ENCODE data around the gene GRK6. TPM values are rescaled to one million over a fixed set of nuclear protein-coding genes. Genes with fewer than 3 reads are reported as not detected.

GRK6 gene
- total RNA-seq, 1 donor from 2014 or later: 149 TPM

GRCh38 chr5:177433658-177434217 lies 7.3 kb downstream of the GRK6 start:
- Mint-ChIP-seq H3K27me3 (no peaks in the 10 kb centered on the region), H3K9me3 (no peaks in the 10 kb centered on the region), H3K27ac (peak overlapping the region; percentile 81), H3K4me1 (peaks cover 55% of the 10 kb centered on the region), H3K4me3 (no peak overlapping the region), H3K36me3 (ENCODE audit: low read depth) (peaks cover 77% of the 10 kb centered on the region)
- intact Hi-C loops (cut with micrococcal nuclease): no loop called here
- no peak for DNase-seq

GRCh38 chr5:177434437-177434836 lies 8.0 kb downstream of the GRK6 start:
- Mint-ChIP-seq H3K36me3 (ENCODE audit: low read depth) (peaks cover 75% of the 10 kb centered on the region), H3K4me1 (peaks cover 50% of the 10 kb centered on the region), H3K27ac (peak overlapping the region; percentile 81), H3K9me3 (no peaks in the 10 kb centered on the region), H3K27me3 (no peaks in the 10 kb centered on the region), H3K4me3 (peak overlapping the region; percentile 59)
- peak; percentile 77 for DNase-seq
- intact Hi-C loops (cut with micrococcal nuclease): no loop called here

GRCh38 chr5:177434942-177435738 lies 8.7 kb downstream of the GRK6 start:
- intact Hi-C loops (cut with micrococcal nuclease): no loop called here
- no peak for DNase-seq
- no peak overlapping the region for H3K4me3 Mint-ChIP-seq

GRCh38 chr5:177435847-177436536 lies 9.5 kb downstream of the GRK6 start:
- Mint-ChIP-seq H3K9me3 (no peaks in the 10 kb centered on the region), H3K27me3 (no peaks in the 10 kb centered on the region), H3K4me1 (peaks cover 43% of the 10 kb centered on the region), H3K27ac (no peak overlapping the region), H3K36me3 (ENCODE audit: low read depth) (peaks cover 74% of the 10 kb centered on the region), H3K4me3 (no peak overlapping the region)
- DNase-seq: no peak
- intact Hi-C loops (cut with micrococcal nuclease): no loop called here

More at GRCh38 chr5:177434942-177435738, 8.7 kb downstream of the GRK6 start:
- H3K9me3 Mint-ChIP-seq: no peaks in the 10 kb centered on the region
- no peaks in the 10 kb centered on the region for H3K27me3 Mint-ChIP-seq
- H3K4me1 Mint-ChIP-seq: peaks cover 50% of the 10 kb centered on the region
- H3K27ac Mint-ChIP-seq: peak overlapping the region; percentile 36
- H3K36me3 Mint-ChIP-seq (ENCODE audit: low read depth): peaks cover 75% of the 10 kb centered on the region

- no peak overlapping the region for H3K27ac Mint-ChIP-seq
- no peaks in the 10 kb centered on the region for H3K9me3 Mint-ChIP-seq
- intact Hi-C loops (cut with micrococcal nuclease): no loop called here
- peaks cover 74% of the 10 kb centered on the region for H3K36me3 Mint-ChIP-seq (ENCODE audit: low read depth)
- H3K27me3 Mint-ChIP-seq: no peaks in the 10 kb centered on the region
- no peak for DNase-seq
- no peak overlapping the region for H3K4me3 Mint-ChIP-seq
- H3K4me1 Mint-ChIP-seq: peaks cover 35% of the 10 kb centered on the region
These were observed 11.1 kb downstream of the GRK6 start for GRCh38 chr5:177437623-177438022.

- Mint-ChIP-seq H3K4me3 (no peak overlapping the region), H3K27ac (no peak overlapping the region), H3K4me1 (peaks cover 33% of the 10 kb centered on the region), H3K27me3 (no peaks in the 10 kb centered on the region), H3K9me3 (no peaks in the 10 kb centered on the region), H3K36me3 (ENCODE audit: low read depth) (peaks cover 71% of the 10 kb centered on the region)
- DNase-seq: no peak
- intact Hi-C loops (cut with micrococcal nuclease): no loop called here
These were observed 12.0 kb downstream of the GRK6 start for GRCh38 chr5:177438468-177438867.

- peaks cover 62% of the 10 kb centered on the region for H3K36me3 Mint-ChIP-seq (ENCODE audit: low read depth)
- H3K4me1 Mint-ChIP-seq: peaks cover 32% of the 10 kb centered on the region
- no peak for DNase-seq
- H3K9me3 Mint-ChIP-seq: no peaks in the 10 kb centered on the region
- H3K27ac Mint-ChIP-seq: no peak overlapping the region
- no peak overlapping the region for H3K4me3 Mint-ChIP-seq
- intact Hi-C loops (cut with micrococcal nuclease): no loop called here
- no peaks in the 10 kb centered on the region for H3K27me3 Mint-ChIP-seq
These were observed 13.1 kb downstream of the GRK6 start for GRCh38 chr5:177439518-177440053.

- intact Hi-C loops (cut with micrococcal nuclease): no loop called here
- Mint-ChIP-seq H3K27ac (peak overlapping the region; percentile 34), H3K4me1 (peaks cover 39% of the 10 kb centered on the region), H3K36me3 (ENCODE audit: low read depth) (peaks cover 58% of the 10 kb centered on the region), H3K4me3 (no peak overlapping the region), H3K9me3 (no peaks in the 10 kb centered on the region), H3K27me3 (no peaks in the 10 kb centered on the region)
- DNase-seq: no peak
These were observed 13.9 kb downstream of the GRK6 start for GRCh38 chr5:177440211-177440989.

GRCh38 chr5:177440990-177441780 lies 14.7 kb downstream of the GRK6 start:
- no peaks in the 10 kb centered on the region for H3K27me3 Mint-ChIP-seq
- DNase-seq: no peak
- H3K4me3 Mint-ChIP-seq: no peak overlapping the region
- H3K4me1 Mint-ChIP-seq: peaks cover 46% of the 10 kb centered on the region
- H3K9me3 Mint-ChIP-seq: no peaks in the 10 kb centered on the region
- intact Hi-C loops (cut with micrococcal nuclease): no loop called here
- peaks cover 52% of the 10 kb centered on the region for H3K36me3 Mint-ChIP-seq (ENCODE audit: low read depth)
- H3K27ac Mint-ChIP-seq: peak overlapping the region; percentile 48

GRCh38 chr5:177442066-177442826 lies 15.8 kb downstream of the GRK6 start:
- no peak for DNase-seq
- H3K9me3 Mint-ChIP-seq: no peaks in the 10 kb centered on the region
- no peaks in the 10 kb centered on the region for H3K27me3 Mint-ChIP-seq
- H3K4me3 Mint-ChIP-seq: no peak overlapping the region
- intact Hi-C loops (cut with micrococcal nuclease): no loop called here
- H3K27ac Mint-ChIP-seq: no peak overlapping the region
- peaks cover 42% of the 10 kb centered on the region for H3K4me1 Mint-ChIP-seq
- peaks cover 42% of the 10 kb centered on the region for H3K36me3 Mint-ChIP-seq (ENCODE audit: low read depth)

GRCh38 chr5:177443144-177443983 lies 16.9 kb downstream of the GRK6 start:
- Mint-ChIP-seq H3K36me3 (ENCODE audit: low read depth) (peaks cover 31% of the 10 kb centered on the region), H3K4me3 (peak overlapping the region; percentile 41), H3K4me1 (peaks cover 44% of the 10 kb centered on the region), H3K27me3 (peaks cover 6% of the 10 kb centered on the region), H3K9me3 (no peaks in the 10 kb centered on the region), H3K27ac (no peak overlapping the region)
- intact Hi-C loops (cut with micrococcal nuclease): no loop called here
- no peak for DNase-seq
